GM23338 (cell line): ENCODE measurements around the gene C16orf95. TPM values are rescaled to one million over a fixed set of nuclear protein-coding genes. Genes with fewer than 3 reads are reported as not detected.

Experiments used
- ATAC-seq: fragments of 200-7000 bp; cut with Tn5 transposase; 3 replicates; pipeline ENCODE4 v1.9.1; 2020
- DNase-seq: peaks from one replicate; pipeline ENCODE4 v3.0.0-alpha.2; 2015; ENCODE audit warnings: low spot score
- H2AFZ ChIP-seq: fragments of 200-600 bp; sonication (generic); 2 replicates; pipeline ENCODE4 v1.8.0; 2016; ENCODE audit warnings: antibody characterized with exemption, mild to moderate bottlenecking, moderate library complexity
- H3F3A ChIP-seq: fragments of 200-600 bp; sonication (generic); replicated peaks from 2 replicates; pipeline ENCODE4 v1.8.0; 2017; ENCODE audit warnings: antibody characterized with exemption, mixed run types, low read depth
- H3K27ac ChIP-seq: fragments of 200-600 bp; sonication (generic); 2 replicates; pipeline ENCODE4 v1.6.1; 2016; ENCODE audit warnings: low read depth
- H3K27me3 ChIP-seq: fragments of 200-600 bp; sonication (generic); 2 replicates; pipeline ENCODE4 v1.8.0; 2016; ENCODE audit warnings: mild to moderate bottlenecking, mixed run types, moderate library complexity; ENCODE audit not compliant: insufficient read depth
- H3K36me3 ChIP-seq: fragments of 200-600 bp; sonication (generic); 2 replicates; pipeline ENCODE4 v1.8.0; 2016; ENCODE audit warnings: mild to moderate bottlenecking; ENCODE audit not compliant: insufficient read depth
- H3K4me1 ChIP-seq: fragments of 200-600 bp; sonication (generic); 2 replicates; pipeline ENCODE4 v1.8.0; 2016; ENCODE audit warnings: mild to moderate bottlenecking, moderate library complexity; ENCODE audit not compliant: insufficient read depth
- H3K4me2 ChIP-seq: fragments of 200-600 bp; sonication (generic); 2 replicates; pipeline ENCODE4 v1.7.1; 2017; ENCODE audit warnings: mixed run types
- H3K4me3 ChIP-seq: fragments of 200-600 bp; sonication (generic); 2 replicates; pipeline ENCODE4 v1.6.1; 2016; ENCODE audit warnings: mixed run types
- H3K79me2 ChIP-seq: fragments of 200-600 bp; sonication (generic); replicated peaks from 2 replicates; pipeline ENCODE4 v1.8.0; 2017; ENCODE audit warnings: mild to moderate bottlenecking; ENCODE audit not compliant: insufficient read depth
- H3K9me2 ChIP-seq: fragments of 200-600 bp; sonication (generic); 2 replicates; pipeline ENCODE4 v1.8.0; 2017; ENCODE audit not compliant: insufficient read depth
- H4K20me1 ChIP-seq: fragments of 200-600 bp; sonication (generic); replicated peaks from 2 replicates; pipeline ENCODE4 v1.8.0; 2017; ENCODE audit warnings: mild to moderate bottlenecking; ENCODE audit not compliant: insufficient read depth
- H3K27ac Mint-ChIP-seq: 2 replicates; pipeline ENCODE4 v1.8.0; 2020; ENCODE audit warnings: inconsistent platforms, mild to moderate bottlenecking, moderate library complexity, mixed read lengths
- H3K27me3 Mint-ChIP-seq: 3 replicates; pipeline ENCODE4 v1.8.0; 2022; ENCODE audit warnings: low read depth, mild to moderate bottlenecking, moderate library complexity, mixed read lengths, inconsistent platforms; ENCODE audit not compliant: insufficient read depth, poor library complexity
- H3K36me3 Mint-ChIP-seq: 3 replicates; pipeline ENCODE4 v1.8.0; 2021; ENCODE audit warnings: low read depth, mild to moderate bottlenecking, inconsistent platforms, moderate library complexity, mixed read lengths
- H3K4me1 Mint-ChIP-seq: 3 replicates; pipeline ENCODE4 v1.8.0; 2020; ENCODE audit warnings: mild to moderate bottlenecking, inconsistent platforms, mixed read lengths
- H3K4me3 Mint-ChIP-seq: 3 replicates; pipeline ENCODE4 v1.8.0; 2021; ENCODE audit warnings: moderate library complexity, mild to moderate bottlenecking, inconsistent platforms, mixed read lengths
- H3K9me3 Mint-ChIP-seq: 3 replicates; pipeline ENCODE4 v1.8.0; 2020; ENCODE audit warnings: moderate library complexity, mild to moderate bottlenecking, inconsistent platforms, mixed read lengths
- CREB1 ChIP-seq: fragments of 250-450 bp; sonication (Bioruptor Pico); IDR thresholded peaks from 2 replicates; pipeline ENCODE4 v1.5.0; 2020; ENCODE audit warnings: low read depth, mild to moderate bottlenecking, moderate library complexity
- CTCF ChIP-seq, 2 experiments: fragments of 200-600 bp in 1 of 2; sonication (generic) in 1 of 2; conservative IDR thresholded peaks; 2 replicates each; pipeline versions ENCODE4 v1.5.1 to v1.6.1; 2016 to 2017; ENCODE audit warnings: antibody characterized with exemption in 2 of 2, low read depth in 2 of 2, mild to moderate bottlenecking in 2 of 2, moderate library complexity in 1 of 2
- ETS1 ChIP-seq: IDR thresholded peaks from 2 replicates; pipeline ENCODE4 v1.6.1; 2016; ENCODE audit warnings: antibody characterized with exemption
- EZH2 ChIP-seq: fragments of 200-600 bp; sonication (generic); IDR thresholded peaks from one replicate; pipeline ENCODE4 v1.8.0; 2017; ENCODE audit warnings: antibody characterized with exemption, mild to moderate bottlenecking, low read depth; ENCODE audit not compliant: unreplicated experiment
- EZH2phosphoT487 ChIP-seq: fragments of 200-600 bp; sonication (generic); IDR thresholded peaks from one replicate; pipeline ENCODE4 v1.8.1; 2018; ENCODE audit warnings: antibody characterized with exemption; ENCODE audit not compliant: unreplicated experiment
- JUNB ChIP-seq: IDR thresholded peaks from one replicate; pipeline ENCODE4 v1.6.1; 2016; ENCODE audit warnings: antibody characterized with exemption; ENCODE audit not compliant: unreplicated experiment
- NANOG ChIP-seq: IDR thresholded peaks from 2 replicates; pipeline ENCODE4 v1.6.1; 2016; ENCODE audit warnings: antibody characterized with exemption, borderline replicate concordance
- POLR2AphosphoS5 ChIP-seq: IDR thresholded peaks from 2 replicates; pipeline ENCODE4 v1.6.1; 2016; ENCODE audit warnings: antibody characterized with exemption, low read depth
- REST ChIP-seq: IDR thresholded peaks from one replicate; pipeline ENCODE4 v1.6.1; 2018; ENCODE audit warnings: antibody characterized with exemption; ENCODE audit not compliant: unreplicated experiment
- STAT1 ChIP-seq: IDR thresholded peaks from one replicate; pipeline ENCODE4 v1.6.1; 2016; ENCODE audit warnings: antibody characterized with exemption; ENCODE audit not compliant: unreplicated experiment
- ZNF114 ChIP-seq: fragments of 250-450 bp; sonication (Bioruptor Pico); IDR thresholded peaks from 2 replicates; pipeline ENCODE4 v1.5.0; 2020; ENCODE audit warnings: mild to moderate bottlenecking, moderate library complexity
- ZNF331 ChIP-seq: fragments of 250-450 bp; sonication (Bioruptor Pico); IDR thresholded peaks from 2 replicates; pipeline ENCODE4 v1.5.0; 2020; ENCODE audit warnings: low read depth, mild to moderate bottlenecking, moderate library complexity
- ZNF462 ChIP-seq: fragments of 250-450 bp; sonication (Bioruptor Pico); IDR thresholded peaks from 2 replicates; pipeline ENCODE4 v1.5.0; 2020; ENCODE audit warnings: mild to moderate bottlenecking, moderate library complexity
- polyA plus RNA-seq: library from polyadenylated mRNA; unstranded; fragments of >200 nt; fragmentation: Nextera tagmentation; extraction: Ambion mirVana; gene quantifications from 2 replicates; pipeline ENCODE4 v1.2.1, GENCODE V29; 2016
- total RNA-seq: library from RNA; depleted of rRNA; stranded (reverse); fragments of >200 nt; shearing (Covaris generic); gene quantifications from 2 replicates; pipeline ENCODE4 v1.2.3, GENCODE V29; 2014

The C16orf95 gene
- total and polyA plus RNA-seq, 2 experiments from 2014 or later = 1.2 to 3.9 TPM

- peaks cover 2% of the 10 kb centered on the region for H3K27me3 Mint-ChIP-seq
- no peak overlapping the region for H3K4me2 ChIP-seq
- DNase-seq = no peak
- H3K79me2 ChIP-seq = no peaks in the 10 kb centered on the region; the same call in 1 of the 2 replicates
- H3K36me3 Mint-ChIP-seq = no peaks in the 10 kb centered on the region
- H3K27ac ChIP-seq = no peak overlapping the region
- peaks cover under 1% of the 10 kb centered on the region; the same call in 2 of the 3 replicates for H3K4me1 Mint-ChIP-seq
- H3F3A ChIP-seq = no peaks in the 10 kb centered on the region
- no peak for TF ChIP-seq CREB1 (CRISPR knock-in tag)
- TF ChIP-seq POLR2AphosphoS5 = no peak
- TF ChIP-seq NANOG = no peak
- no peak for TF ChIP-seq CTCF (conservative IDR thresholded peaks at IDR 0.05; ENCODE audit: low read depth in 2 of 2)
- no peak for TF ChIP-seq EZH2phosphoT487
- no peak for TF ChIP-seq REST
- no peak for TF ChIP-seq ZNF331
- TF ChIP-seq JUNB = no peak
- TF ChIP-seq STAT1 = no peak
- TF ChIP-seq ETS1 = no peak
- TF ChIP-seq ZNF114 = no peak
- TF ChIP-seq EZH2 = no peak
- TF ChIP-seq ZNF462 = no peak
- H3K36me3 ChIP-seq = no peaks in the 10 kb centered on the region
- H3K27ac Mint-ChIP-seq = no peak overlapping the region
- no peak overlapping the region for H3K4me3 ChIP-seq
- no peak for ATAC-seq
- no peaks in the 10 kb centered on the region; the same call in 2 of the 3 replicates for H3K9me3 Mint-ChIP-seq
- H3K4me1 ChIP-seq = no peaks in the 10 kb centered on the region; the same call in 1 of the 2 replicates
- no peak overlapping the region for H2AFZ ChIP-seq
- H3K9me2 ChIP-seq = no peaks in the 10 kb centered on the region
- H4K20me1 ChIP-seq = no peaks in the 10 kb centered on the region
- no peak overlapping the region for H3K4me3 Mint-ChIP-seq
- no peaks in the 10 kb centered on the region for H3K27me3 ChIP-seq
Measured at GRCh38 chr16:87323727-87324410, 6.7 kb upstream of the C16orf95 start.
